NCI-H1105 treated with DMSO at 0.1 percent for 48 hours (cell line): Measurements from ENCODE around the gene VPS26B.
A peak's percentile ranks its signal among the peaks of the same experiment; 100 is the strongest.
"Not testable (repeated sequence)": the region's sequence is repeated elsewhere in the genome, so short reads cannot be mapped to it uniquely, and the experiment has no call there.

ENCODE experiments used
- DNase-seq: peaks from one replicate; lab custom pipeline; 2025; lab: John Stamatoyannopoulos, UW

Gene VPS26B

GRCh38 chr11:134231958-134232659, 7.6 kb downstream of the VPS26B start:
- DNase-seq: no peak

DNA sequence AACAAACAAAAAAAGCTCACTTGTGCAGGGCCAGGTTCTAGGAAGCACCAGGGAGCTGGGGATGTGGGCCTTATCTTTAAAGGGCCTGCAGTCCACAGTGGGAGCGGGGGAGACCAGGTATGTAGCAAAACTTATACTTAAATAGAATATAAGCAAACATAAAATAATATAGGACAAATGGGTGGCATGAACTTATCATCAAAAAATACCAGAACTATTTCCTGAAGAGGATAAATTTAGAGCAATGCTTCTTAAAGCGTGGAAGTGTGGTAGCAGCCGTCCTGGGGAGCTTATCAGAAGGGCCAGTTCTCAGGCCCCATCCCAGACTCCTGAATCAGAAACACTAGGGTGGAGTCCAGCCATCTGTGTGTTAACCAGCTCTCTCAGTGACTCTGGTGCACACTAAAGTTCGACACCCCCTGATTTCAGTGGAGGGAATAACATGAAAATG, 9.3 kb downstream of the VPS26B start:
- no peak for DNase-seq

GRCh38 chr11:134235399-134235798, 10.9 kb downstream of the VPS26B start:
- no peak for DNase-seq

GRCh38 chr11:134236834-134237556, 12.5 kb downstream of the VPS26B start:
- DNase-seq: no peak

DNA sequence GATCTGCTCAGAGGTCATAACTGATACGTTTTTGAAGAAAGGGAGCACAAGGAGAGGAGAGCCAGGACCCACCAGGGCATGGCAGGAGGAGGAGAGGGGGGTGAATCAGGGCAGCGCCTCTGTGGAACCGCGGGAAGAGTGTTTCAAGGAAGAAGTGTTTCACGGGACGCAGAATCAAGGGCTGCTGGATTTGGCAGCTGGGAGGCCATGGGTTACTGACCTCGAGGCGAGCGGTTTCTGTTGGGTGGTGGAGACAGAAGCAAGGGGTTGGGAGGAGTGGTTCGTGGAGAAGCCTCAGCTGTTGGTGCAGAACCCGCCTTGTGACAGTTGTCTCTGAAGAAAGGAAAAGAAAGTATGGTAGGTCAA, 13.1 kb downstream of the VPS26B start:
- DNase-seq: no peak

DNA sequence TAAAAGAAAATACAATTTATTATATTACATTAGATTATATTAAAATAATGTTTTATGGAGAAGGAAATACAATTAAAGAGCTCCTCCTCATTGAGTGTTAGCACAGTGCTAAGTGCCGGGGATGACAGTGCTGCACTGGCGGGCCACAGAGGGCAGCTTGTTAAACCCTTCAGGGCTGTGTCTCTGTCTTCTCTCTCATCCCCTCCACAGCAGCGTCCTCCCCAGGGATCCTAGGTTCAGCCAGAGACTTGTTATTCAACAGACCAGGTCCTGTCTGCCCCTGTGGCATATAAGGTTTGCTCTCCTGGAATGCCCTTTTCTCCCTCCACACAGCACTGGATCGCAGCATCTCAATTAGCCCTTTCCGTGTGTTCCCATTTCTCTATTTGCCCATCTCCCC, 14.5 kb downstream of the VPS26B start:
- no peak for DNase-seq

GRCh38 chr11:134240592-134240991, 16.1 kb downstream of the VPS26B start:
- DNase-seq: no peak

DNA sequence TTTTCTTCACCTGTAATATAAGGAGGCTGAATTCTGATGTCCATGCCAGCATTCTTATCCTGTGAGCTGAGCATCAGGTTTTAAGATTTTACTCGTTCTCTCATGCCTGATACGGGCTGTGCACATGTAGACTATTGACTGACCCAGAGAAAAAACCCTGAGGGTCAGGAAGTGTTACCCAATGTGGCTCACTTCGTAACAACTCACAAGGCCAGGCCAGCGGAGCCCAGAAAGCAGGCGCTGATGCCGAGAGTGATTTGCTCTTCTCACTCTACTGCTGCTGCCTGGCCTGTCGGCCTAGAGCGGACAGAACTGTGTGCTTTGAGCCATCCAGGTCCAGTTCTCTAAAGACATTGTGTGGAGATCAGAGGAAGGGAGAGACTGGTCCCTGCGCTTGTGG, 17.9 kb downstream of the VPS26B start:
- no peak for DNase-seq

GRCh38 chr11:134243913-134244312, 19.4 kb downstream of the VPS26B start:
- DNase-seq: no peak

DNA sequence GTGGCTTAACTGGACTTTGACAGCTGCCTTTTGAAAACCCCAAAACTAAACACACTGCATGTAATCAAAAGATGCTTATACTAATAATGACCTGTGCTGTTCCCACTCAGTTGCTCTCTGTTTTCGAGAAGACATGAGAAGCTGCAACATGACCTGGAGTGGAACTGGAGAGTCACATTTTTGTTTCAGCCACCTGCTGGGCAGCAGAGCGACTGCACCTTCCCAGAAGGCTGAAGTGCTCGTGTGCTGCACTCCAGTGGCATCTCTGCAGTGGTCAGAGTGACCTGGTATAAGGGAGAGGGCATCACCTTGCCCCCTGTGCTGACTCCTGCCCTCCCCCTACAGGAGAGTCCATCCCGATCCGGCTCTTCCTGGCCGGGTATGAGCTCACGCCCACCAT, 20.1 kb downstream of the VPS26B start:
- DNase-seq: peak; percentile 43

DNA sequence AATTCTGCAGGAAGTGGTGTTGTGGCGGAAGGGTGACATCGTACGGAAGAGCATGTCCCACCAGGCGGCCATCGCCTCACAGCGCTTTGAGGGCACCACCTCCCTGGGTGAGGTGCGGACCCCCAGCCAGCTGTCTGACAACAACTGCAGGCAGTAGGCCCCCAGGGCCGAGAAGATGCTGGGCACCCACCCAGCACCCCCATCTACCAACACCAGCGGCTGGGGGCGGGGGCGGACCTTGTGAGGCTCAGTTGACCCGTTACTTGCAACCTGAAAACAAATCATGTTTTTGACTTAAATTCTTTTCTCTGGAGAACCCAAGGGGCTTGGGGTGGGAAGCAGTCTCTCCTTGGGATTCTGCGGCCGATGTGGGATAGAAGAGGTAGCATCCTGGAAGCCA, 21.0 kb downstream of the VPS26B start:
- no peak for DNase-seq

- no peak for DNase-seq
These were observed 21.6 kb downstream of the VPS26B start for GRCh38 chr11:134246100-134246499.

- no peak for DNase-seq
These were observed 22.2 kb downstream of the VPS26B start for GRCh38 chr11:134246678-134247077.

GRCh38 chr11:134248910-134249480, 24.5 kb downstream of the VPS26B start:
- no peak for DNase-seq

DNA sequence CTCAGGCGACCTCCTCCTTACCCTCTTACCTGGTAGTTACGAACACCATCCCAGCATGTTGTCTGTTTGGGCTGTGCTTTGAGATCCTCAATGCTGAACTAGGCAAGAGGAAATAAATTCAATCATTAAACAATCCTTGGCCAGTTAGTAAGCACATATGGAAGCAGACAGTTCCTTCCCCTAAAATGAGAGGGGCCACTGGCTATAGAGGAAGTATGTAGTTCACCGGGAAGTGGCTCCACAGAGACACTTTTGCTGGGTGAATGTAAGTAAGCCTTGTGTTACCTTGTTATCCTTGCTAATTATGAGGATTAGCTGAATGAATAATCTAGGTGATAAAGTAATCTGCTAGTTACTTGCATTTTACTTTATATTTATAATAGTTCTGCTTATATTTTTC, 25.8 kb downstream of the VPS26B start:
- DNase-seq: no peak

- DNase-seq: no peak
These were observed 26.2 kb downstream of the VPS26B start for GRCh38 chr11:134250675-134251074.

DNA sequence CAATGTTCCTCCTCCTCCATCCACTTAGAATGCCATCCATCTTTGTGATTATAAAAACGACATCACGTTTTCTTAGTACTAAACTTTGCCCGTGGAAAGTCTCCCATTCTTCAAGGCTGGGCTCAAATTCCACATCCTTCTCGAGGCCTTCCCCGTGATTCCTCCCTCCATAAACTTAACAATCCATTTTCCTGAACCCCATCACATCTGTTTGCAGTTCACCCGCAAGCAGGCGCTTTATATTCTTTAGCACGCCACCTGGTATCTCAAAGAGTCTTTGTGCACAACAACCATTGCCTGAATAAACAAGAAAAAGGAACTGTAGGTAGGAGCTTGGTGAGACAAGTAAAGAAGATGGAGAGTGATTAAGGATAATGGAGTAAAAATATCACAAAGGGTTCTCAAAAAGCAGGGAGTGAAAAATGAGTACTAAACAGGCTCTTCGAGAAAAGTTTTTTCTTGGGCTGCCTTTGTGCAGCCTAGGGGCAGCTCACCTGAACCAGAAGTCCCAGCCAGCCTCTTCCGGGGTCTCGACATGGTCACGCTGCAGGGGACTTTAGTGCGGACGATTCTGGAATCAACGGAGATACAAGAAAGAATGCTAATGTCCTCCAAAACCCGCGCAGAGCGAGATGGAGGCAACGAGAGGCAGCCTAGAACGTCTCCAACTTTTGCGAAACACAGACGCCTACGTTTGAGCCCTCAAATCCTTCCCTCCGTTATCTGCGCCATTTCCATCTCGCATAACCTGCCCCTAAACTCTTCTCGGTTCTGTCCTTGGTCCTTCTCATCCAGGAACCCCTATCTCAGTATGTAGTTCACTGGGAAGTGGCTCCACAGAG, 28.1 kb downstream of the VPS26B start:
- DNase-seq: peak; percentile 75

- DNase-seq: peak; percentile 99
These were observed 28.9 kb downstream of the VPS26B start, which contains the start of the genes ACAD8 and THYN1 for GRCh38 chr11:134253188-134253993. ACAD8 (plus strand) TSS chr11:134253568; CDS start chr11:134253601, 33 bp downstream. THYN1 (minus strand) TSS chr11:134253352; CDS start chr11:134252882, 470 bp downstream.

GRCh38 chr11:134254433-134255183, 30.1 kb downstream of the VPS26B start:
- DNase-seq: no peak

GRCh38 chr11:134255184-134255561, 30.7 kb downstream of the VPS26B start:
- not testable (repeated sequence) for DNase-seq

- DNase-seq: no peak
These were observed 32.6 kb downstream of the VPS26B start for GRCh38 chr11:134257101-134257500.
